T-helper 2 cell treated with Interferon-gamma antibody and Interleukin-4, amounts not matched to agents 100 ng/mL and 5 ng/mL, for 36 hours (primary cell): ENCODE results near the gene RINL. TPM values are rescaled to one million over a fixed set of nuclear protein-coding genes. Genes with fewer than 3 reads are reported as not detected.
"Not testable (repeated sequence)": the region's sequence is repeated elsewhere in the genome, so short reads cannot be mapped to it uniquely, and the experiment has no call there.

Experiments
- intact Hi-C: fragments of 100-400 bp; cut with micrococcal nuclease; formaldehyde crosslinking; loops from one replicate; pipeline ENCODE4 v1.15.1; 2023
- total RNA-seq: library from RNA; stranded (reverse); gene quantifications from 2 replicates; pipeline ENCODE4 v1.2.3, GENCODE V29; 2022

RINL gene
- total RNA-seq, 1 donor from 2014 or later: 65.6 TPM

GRCh38 chr19:38837656-38838121, 40.4 kb downstream of the RINL start:
- intact Hi-C loops: no loop called here

GRCh38 chr19:38836983-38837626, 41.0 kb downstream of the RINL start:
- intact Hi-C loops: no loop called here

- intact Hi-C loops: no loop called here
Observed at GRCh38 chr19:38836159-38836982, 41.7 kb downstream of the RINL start.

- intact Hi-C loops: no loop called here
Observed at GRCh38 chr19:38834590-38834989, 43.5 kb downstream of the RINL start.

- intact Hi-C loops: no loop called here
Observed at GRCh38 chr19:38834104-38834490, 44.0 kb downstream of the RINL start.

GRCh38 chr19:38833092-38833425, 45.0 kb downstream of the RINL start:
- intact Hi-C loops: loop anchor here (2.0 kb wide), 1 partner anchor 46 kb away; the partner anchor contains the start of gene RINL

- intact Hi-C loops: loop anchor here (1.0 kb wide), 6 partner anchors 11 to 99 kb away; partner anchors contain the start of genes MRPS12, NFKBIB, SARS2 and SIRT2
Observed at GRCh38 chr19:38831142-38831605, 46.9 kb downstream of the RINL start.

- intact Hi-C loops: no loop called here
Observed at GRCh38 chr19:38830039-38830733, 47.9 kb downstream of the RINL start.

- intact Hi-C loops: not testable (repeated sequence)
Observed at GRCh38 chr19:38829203-38829602, 48.9 kb downstream of the RINL start.

- intact Hi-C loops: no loop called here
Observed at GRCh38 chr19:38826856-38827551, 51.1 kb downstream of the RINL start.

GRCh38 chr19:38825936-38826335, 52.1 kb downstream of the RINL start:
- intact Hi-C loops: not testable (repeated sequence)

- intact Hi-C loops: not testable (repeated sequence)
Observed at GRCh38 chr19:38821230-38821825, 56.7 kb downstream of the RINL start.

GRCh38 chr19:38819231-38819920, 58.7 kb downstream of the RINL start:
- intact Hi-C loops: no loop called here

Other genes with a start within 250 kb of the RINL start
- 425 TPM in 2 replicates for gene ACTN4, start 230.6 kb downstream of the RINL start, total RNA-seq
- gene CAPN12, start 133.8 kb downstream of the RINL start, total RNA-seq: 4.4 and 5.3 TPM in 2 replicates
- not detected in 2 replicates for gene LGALS7, start 104.8 kb downstream of the RINL start, total RNA-seq
- gene LGALS7B, start 89.1 kb downstream of the RINL start, total RNA-seq: not detected in 2 replicates
- 1.7 and 2.0 TPM in 2 replicates for gene LGALS4, start 65.3 kb downstream of the RINL start, total RNA-seq
- 146 and 160 TPM in 2 replicates for gene ECH1, start 46.5 kb downstream of the RINL start, total RNA-seq
- gene HNRNPL, start 28.3 kb downstream of the RINL start, total RNA-seq: 572 and 574 TPM in 2 replicates
- 42.2 and 42.5 TPM in 2 replicates for gene SIRT2, start 21.3 kb upstream of the RINL start, total RNA-seq
- 42.1 and 42.2 TPM in 2 replicates for gene NFKBIB, start 21.7 kb upstream of the RINL start, total RNA-seq
- gene CCER2, start 33.9 kb upstream of the RINL start, total RNA-seq: 1.6 TPM in 2 replicates
- gene SARS2, start 52.5 kb upstream of the RINL start, total RNA-seq: 43.2 and 55.3 TPM in 2 replicates
- 68.3 and 69.9 TPM in 2 replicates for gene MRPS12, start 52.7 kb upstream of the RINL start, total RNA-seq
- gene FBXO17, start 97.5 kb upstream of the RINL start, total RNA-seq: not detected in 2 replicates
- gene FBXO27, start 154.3 kb upstream of the RINL start, total RNA-seq: 0.27 and 0.61 TPM in 2 replicates
- not detected in 2 replicates for gene ACP7, start 206.1 kb upstream of the RINL start, total RNA-seq
- gene PAK4, start 247.5 kb upstream of the RINL start, total RNA-seq: 15.5 and 16.3 TPM in 2 replicates